HG02973 (cell line): ENCODE results near the gene FOXD3.

Source experiments
- ATAC-seq: cut with Tn5 transposase; IDR thresholded peaks from one replicate; pipeline ENCODE4 v1.9.1; 2021; ENCODE audit warnings: moderate library complexity; ENCODE audit not compliant: unreplicated experiment

Gene FOXD3

DNA sequence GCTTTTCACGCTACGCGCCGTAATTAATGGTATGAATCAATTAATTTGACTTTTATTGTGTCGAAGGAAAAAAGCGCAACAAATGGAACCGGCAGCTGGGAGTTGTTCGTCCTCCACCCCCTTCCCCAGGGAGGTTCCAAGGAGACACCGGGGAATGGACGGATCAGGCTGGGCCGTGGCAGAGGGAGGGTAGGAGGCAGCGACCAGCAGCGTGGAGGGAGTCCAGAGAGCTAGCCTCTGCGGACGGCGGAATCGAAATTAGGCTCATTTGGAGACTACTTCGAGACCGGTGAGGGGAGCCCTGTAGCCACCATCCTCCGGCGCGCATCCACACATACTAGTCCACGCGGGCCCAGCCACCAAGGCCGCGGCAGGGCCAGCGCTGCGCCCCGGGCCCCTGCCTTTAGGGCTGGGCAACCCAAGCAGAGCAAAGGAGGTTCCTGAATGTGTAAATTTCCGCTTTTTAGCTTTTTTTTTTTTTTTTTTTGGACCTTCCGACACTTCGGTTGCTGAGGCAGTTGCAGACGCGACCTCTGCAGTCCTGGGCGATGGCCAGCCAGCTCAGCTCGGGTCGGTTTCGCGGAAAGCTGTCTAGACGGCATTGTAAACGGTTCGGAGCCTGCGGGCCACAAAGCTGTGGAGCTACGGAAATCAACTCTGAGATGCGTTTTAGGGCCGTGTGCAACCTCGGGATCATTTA lies 2.2 kb upstream of the FOXD3 start:
- no peak for ATAC-seq

- no peak for ATAC-seq
These were observed 1.1 kb upstream of the FOXD3 start for GRCh38 chr1:63321066-63321784.

- ATAC-seq = no peak
These were observed 618 bp upstream of the FOXD3 start for GRCh38 chr1:63321785-63322113.

DNA sequence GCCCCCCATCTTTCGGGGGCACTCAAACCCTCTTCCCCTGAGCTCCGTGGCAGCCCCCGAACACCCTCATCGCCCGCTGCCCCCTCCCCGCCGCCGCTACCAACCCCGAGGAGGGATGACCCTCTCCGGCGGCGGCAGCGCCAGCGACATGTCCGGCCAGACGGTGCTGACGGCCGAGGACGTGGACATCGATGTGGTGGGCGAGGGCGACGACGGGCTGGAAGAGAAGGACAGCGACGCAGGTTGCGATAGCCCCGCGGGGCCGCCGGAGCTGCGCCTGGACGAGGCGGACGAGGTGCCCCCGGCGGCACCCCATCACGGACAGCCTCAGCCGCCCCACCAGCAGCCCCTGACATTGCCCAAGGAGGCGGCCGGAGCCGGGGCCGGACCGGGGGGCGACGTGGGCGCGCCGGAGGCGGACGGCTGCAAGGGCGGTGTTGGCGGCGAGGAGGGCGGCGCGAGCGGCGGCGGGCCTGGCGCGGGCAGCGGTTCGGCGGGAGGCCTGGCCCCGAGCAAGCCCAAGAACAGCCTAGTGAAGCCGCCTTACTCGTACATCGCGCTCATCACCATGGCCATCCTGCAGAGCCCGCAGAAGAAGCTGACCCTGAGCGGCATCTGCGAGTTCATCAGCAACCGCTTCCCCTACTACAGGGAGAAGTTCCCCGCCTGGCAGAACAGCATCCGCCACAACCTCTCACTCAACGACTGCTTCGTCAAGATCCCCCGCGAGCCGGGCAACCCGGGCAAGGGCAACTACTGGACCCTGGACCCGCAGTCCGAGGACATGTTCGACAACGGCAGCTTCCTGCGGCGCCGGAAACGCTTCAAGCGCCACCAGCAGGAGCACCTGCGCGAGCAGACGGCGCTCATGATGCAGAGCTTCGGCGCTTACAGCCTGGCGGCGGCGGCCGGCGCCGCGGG lies 837 bp downstream of the FOXD3 start:
- no peak for ATAC-seq

DNA sequence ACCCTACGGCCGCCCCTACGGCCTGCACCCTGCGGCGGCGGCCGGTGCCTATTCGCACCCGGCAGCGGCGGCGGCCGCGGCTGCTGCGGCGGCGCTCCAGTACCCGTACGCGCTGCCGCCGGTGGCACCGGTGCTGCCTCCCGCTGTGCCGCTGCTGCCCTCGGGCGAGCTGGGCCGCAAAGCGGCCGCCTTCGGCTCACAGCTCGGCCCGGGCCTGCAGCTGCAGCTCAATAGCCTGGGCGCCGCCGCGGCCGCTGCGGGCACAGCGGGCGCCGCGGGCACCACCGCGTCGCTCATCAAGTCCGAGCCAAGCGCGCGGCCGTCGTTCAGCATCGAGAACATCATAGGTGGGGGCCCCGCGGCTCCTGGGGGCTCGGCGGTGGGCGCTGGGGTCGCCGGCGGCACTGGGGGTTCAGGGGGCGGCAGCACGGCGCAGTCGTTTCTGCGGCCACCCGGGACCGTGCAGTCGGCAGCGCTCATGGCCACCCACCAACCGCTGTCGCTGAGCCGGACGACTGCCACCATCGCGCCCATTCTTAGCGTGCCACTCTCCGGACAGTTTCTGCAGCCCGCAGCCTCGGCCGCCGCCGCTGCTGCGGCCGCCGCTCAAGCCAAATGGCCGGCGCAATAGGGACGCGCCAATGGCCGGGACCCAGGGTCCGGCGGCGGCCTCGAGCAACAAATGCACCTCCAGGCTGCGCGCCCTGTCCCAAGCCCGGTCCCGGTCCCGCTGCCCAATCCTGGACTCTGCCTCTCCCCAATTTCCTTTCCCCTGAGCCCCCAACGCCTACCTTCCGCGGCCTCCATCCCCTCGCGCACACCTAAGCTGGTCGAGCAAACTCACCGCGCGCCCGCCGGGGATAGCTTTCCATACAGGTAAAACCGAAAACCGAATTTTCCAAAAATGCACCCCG lies 1.8 kb downstream of the FOXD3 start:
- ATAC-seq = no peak

- no peak for ATAC-seq
These were observed 2.4 kb downstream of the FOXD3 start for GRCh38 chr1:63324779-63325119.

GRCh38 chr1:63325279-63325985 lies 3.1 kb downstream of the FOXD3 start:
- no peak for ATAC-seq

- ATAC-seq = no peak
These were observed 3.7 kb downstream of the FOXD3 start for GRCh38 chr1:63326106-63326472.

DNA sequence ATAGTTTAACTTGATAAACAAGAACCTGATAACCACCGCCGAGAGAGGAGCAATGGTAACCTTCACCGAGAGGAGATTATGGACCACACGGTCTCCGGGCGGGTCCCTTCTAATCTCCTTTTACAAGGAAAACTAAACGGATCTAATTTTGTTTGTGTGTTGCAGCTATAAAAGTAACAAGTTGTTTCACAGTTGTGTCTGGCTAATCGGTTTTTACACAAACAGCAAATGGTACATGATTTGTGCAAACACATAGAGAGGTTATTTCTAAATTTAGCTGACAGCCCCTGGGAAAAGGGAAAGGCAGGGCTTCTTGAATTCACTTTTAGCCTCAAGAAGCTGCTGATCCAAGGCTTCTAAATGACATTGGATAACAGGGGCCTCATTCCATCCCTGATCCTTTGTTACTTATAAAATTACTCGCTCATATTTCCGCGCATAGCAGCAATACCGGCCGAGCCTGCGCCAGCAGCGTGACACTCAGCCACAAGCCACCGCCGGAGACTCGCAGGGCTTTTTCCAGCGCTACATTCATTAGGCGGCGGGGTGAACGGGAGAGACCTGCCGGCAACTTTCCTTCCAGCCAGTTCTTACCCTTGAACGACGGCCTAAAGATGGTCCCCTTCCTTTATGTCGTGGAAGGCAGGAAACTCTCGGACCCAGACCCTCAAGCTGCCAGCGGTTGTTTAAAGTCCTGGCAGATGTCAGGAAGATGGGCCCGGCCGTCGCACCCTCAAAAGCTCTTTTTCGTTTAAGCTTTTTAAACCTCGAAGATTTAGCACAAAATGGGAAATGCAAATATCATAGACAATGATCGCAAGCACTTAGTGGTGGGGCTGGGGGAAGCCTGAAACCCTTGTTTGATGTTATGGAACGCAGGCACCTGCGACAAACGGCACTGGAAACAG lies 4.4 kb downstream of the FOXD3 start:
- ATAC-seq = no peak

GRCh38 chr1:63327417-63328054 lies 5.2 kb downstream of the FOXD3 start:
- ATAC-seq = peak; percentile 53

DNA sequence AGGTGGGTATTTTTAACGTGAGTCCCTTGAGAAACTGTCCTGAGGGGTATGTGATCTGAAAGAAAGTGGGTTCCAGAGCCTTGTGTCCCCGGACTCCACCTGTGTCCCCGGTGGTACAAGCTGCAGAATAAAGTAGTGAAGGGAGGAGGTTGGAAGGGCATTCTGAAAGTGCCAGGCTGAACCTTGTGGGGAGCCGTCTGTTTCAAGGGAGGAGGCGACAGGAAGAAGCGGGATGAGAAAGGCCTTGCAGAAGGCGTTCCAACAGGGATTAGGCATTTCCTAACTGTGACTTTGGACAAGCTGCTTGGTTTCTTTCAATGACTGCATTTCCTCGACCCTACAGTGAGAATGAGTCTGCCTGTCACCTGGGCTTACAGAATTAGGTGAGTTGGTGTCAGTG lies 5.8 kb downstream of the FOXD3 start:
- ATAC-seq = no peak

DNA sequence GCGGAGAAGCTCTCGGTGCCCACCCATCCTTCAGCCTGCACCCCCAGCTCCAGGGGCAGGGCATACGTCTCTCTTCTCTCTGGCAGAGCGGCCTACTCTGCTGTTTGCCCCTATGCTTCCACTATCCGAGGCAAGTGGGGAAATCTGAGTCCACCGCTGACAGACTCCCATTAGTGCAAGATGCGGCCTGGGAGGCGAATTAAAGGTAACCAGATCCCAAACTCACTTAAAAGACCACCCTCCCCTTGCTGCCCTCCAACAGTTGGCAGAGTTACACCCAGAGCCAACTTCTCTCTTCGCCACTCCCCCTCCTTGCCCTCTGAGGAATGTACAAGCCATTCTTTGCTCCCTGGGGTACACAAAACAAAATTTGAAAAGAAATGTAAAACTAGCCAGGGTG lies 6.4 kb downstream of the FOXD3 start:
- ATAC-seq = no peak

DNA sequence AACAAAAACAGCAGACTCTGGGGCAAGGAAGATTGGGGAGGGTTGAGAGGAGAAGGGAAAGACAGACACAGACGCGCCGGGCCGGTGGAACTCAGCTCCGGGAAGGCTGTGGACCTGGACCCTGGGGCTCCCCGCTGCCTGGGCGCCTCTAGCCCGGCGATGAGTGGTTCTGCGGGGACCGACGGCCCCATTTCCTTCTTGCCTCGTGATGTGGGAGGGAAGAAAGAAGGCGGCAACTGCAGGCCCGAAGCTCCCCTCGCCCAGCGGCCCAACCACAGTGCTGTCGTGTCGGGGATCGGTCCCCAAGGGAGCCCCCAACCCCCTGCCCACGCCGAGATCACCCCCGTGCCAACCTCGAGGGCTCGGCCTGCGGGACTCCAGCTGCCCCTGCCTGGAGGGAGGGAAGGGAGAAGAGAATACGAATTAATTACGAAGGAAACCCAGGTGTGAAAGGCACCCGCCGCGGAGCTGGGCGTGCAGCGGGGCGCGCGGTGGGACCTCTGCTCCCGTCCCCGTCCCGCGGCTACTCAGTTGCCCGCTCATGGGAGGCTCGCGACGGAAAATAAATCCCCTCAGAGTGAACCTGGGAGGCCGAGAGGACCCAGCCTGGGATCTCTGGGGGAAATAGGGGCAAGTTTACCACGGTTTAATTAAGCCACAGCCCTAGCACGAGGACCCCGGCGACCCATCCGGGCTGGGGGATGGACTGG lies 7.4 kb downstream of the FOXD3 start:
- ATAC-seq = no peak

GRCh38 chr1:63330331-63330916 lies 8.1 kb downstream of the FOXD3 start:
- ATAC-seq = no peak

GRCh38 chr1:63342402-63342801 lies 20.0 kb downstream of the FOXD3 start:
- no peak for ATAC-seq

- no peak for ATAC-seq
These were observed 21.6 kb downstream of the FOXD3 start for GRCh38 chr1:63343922-63344321.

GRCh38 chr1:63350320-63350719 lies 28.0 kb downstream of the FOXD3 start:
- ATAC-seq = no peak

GRCh38 chr1:63352736-63353135 lies 30.4 kb downstream of the FOXD3 start:
- no peak for ATAC-seq
